Measurements from ENCODE around the gene GPRC5D.

GPRC5D gene

GRCh38 chr12:12952036-12952435, at the start of gene GPRC5D:
Gene GPRC5D (minus strand): TSS chr12:12952170. CDS start chr12:12950384, 1,786 bp downstream.
- in situ Hi-C loops (cut with MboI; ENCODE audit: low sequenced_read_pairs) = no loop called here

DNA sequence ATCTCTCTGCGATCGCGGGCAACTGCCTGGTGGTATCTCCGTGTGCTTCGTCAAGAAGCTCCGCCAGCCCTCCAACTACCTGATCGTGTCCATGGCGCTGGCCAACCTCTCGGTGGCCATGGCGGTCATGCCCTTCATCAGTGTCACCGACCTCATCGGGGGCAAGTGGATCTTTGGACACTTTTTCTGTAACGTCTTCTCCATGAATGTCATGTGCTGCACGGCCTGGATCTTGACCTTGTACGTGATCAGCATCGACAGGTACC, 49.7 kb upstream of the GPRC5D start:
- in situ Hi-C loops (cut with MboI; ENCODE audit: low sequenced_read_pairs) = no loop called here

GRCh38 chr12:13000925-13001774, 49.2 kb upstream of the GPRC5D start:
- in situ Hi-C loops (cut with MboI; ENCODE audit: low sequenced_read_pairs) = no loop called here

- in situ Hi-C loops (cut with MboI; ENCODE audit: low sequenced_read_pairs) = no loop called here
Observed at GRCh38 chr12:13000616-13000924, 48.6 kb upstream of the GPRC5D start.

DNA sequence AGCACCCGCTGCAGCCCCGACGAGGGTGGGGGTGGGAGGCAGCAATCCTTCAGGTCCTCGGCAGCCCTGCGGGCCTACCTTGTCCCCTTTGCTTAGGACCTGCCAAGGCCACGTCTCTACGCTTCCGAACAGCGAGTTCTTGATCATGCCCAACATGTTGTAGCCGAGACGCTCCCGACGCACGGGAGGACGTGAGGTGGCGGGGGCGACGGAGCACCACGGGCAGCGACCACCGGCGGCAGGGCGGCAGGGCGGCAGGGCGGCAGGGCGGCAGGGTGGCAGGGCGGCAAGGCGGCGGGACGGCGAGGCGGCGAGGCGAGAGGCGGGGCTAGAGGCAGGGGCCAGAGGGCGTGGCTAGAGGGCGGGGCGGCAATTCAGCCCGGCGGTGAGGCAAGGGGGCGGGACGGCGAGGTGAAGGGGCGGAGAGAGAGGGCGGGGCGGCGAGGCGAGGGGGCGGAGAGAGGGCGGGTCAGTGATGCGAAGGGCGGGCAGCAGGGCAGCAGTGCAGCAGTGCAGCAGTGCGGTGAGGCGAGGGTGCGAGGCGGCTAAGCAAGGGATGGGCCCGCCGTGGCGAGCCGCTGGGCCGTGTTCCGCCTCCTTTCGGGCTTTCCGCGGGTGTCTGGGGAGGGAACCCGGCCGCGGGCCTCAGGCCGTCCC, 48.1 kb upstream of the GPRC5D start, which contains the start of gene HEBP1:
TSS of gene HEBP1 (minus strand) at position 307 of the 657 bp plus-strand sequence. CDS start at position 156, 151 bp downstream.
- in situ Hi-C loops (cut with MboI; ENCODE audit: low sequenced_read_pairs) = no loop called here

DNA sequence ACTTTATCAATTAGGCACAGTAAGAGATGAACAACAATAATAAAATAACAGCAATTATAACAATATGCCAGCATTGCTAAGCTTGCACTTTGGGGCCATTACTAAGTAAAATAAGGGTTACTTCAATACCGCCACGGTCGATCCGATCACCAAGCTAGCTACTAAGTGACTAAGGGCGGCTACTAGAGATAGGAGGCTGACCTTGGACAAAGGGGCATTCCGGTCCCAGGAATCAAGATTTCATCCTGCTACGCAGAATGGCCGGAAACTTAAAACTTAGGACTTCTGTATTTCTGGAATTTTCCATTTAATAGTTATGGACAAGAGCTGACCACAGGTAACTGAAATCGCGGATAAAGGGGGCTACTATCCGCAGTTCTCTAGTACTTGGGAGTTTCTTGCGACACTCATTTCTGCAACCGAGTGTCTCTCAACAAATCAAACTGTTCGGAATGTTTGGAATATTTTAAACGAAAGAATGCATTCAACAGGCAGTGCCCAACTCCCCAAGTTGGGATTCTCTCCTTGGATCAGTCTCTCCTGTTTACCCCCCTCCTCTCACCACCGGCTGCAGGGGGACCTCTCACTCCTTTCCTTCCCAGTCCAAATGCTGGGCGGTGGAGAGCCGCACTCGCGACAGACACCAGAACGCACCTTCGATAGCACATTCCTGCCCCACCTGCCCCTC, 47.4 kb upstream of the GPRC5D start:
- in situ Hi-C loops (cut with MboI; ENCODE audit: low sequenced_read_pairs) = no loop called here

DNA sequence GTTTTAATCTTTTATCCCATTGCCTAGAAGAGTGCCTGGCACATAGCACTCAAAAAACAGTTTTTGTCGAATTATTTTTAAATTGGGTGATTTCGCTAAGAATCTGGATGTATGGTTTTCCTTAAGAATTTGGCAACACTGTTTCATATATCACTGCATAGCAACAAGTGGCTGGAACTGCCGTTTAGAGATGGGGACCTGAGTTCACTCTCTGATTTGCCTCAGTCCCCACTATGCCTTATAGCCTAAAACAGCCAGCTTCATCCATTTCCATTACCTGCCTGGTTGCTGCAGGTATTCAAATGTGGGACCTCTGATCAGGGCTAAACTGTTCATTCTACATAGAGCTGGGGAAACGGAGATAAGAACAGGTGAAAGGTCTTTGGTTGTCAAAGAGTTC, 46.3 kb upstream of the GPRC5D start:
- in situ Hi-C loops (cut with MboI; ENCODE audit: low sequenced_read_pairs) = no loop called here

DNA sequence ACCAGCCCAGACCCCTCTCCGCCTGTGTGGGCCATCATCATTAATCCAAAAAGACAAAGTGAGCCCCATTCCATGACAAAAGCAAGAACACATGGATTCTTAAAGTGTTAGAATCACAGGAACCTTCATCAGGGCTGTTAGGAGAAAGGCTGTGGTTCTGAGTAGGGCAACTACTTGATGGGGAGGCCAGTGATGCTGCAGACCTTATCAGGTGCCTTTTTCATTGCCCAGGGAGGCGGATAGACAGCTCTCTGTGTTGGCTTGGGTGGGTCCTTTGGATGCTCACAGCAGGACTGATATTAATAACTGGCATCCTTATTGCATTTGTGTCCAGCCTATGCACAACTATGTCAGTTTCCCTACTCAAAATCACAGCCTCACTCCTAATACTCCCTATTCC, 45.8 kb upstream of the GPRC5D start:
- in situ Hi-C loops (cut with MboI; ENCODE audit: low sequenced_read_pairs) = no loop called here

DNA sequence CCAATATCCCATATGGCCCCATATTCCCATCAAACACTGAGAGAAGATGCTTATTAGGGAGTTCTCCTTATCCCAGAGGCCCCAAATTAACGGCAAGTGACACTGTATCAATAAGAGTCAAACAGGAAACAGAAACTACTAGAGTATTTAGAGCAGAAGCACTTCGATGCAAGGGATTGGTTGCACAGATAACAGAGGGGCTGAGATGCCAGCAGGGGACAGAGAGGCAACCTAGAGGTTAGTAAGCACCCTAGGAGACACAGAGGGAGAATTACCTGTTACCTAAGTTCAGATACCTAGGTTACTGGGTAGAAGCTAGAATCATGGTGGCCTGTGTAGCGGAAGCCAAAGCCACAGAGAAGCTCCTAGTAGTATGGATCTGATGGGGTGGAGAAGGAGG, 45.2 kb upstream of the GPRC5D start:
- in situ Hi-C loops (cut with MboI; ENCODE audit: low sequenced_read_pairs) = no loop called here

DNA sequence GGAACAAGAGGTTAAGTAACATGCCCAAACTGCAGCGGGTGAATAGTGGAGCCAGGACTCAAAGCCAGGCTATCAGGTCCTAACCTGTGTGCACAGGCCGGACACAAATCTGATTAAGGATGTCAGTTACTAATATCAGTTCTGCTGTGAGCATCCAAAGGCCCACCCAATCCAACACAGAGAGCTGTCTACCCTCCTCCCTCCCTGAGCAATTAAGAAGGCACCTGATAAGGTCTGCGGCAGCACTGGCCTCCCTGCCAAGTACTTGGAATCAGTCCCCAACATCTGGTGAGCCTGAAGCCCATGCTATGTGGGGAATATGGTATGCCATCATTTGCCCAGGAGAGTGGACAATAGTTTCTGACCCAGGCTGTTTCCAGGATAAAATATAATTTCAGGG, 44.2 kb upstream of the GPRC5D start:
- in situ Hi-C loops (cut with MboI; ENCODE audit: low sequenced_read_pairs) = no loop called here

GRCh38 chr12:12995088-12995487, 43.1 kb upstream of the GPRC5D start:
- in situ Hi-C loops (cut with MboI; ENCODE audit: low sequenced_read_pairs) = no loop called here

DNA sequence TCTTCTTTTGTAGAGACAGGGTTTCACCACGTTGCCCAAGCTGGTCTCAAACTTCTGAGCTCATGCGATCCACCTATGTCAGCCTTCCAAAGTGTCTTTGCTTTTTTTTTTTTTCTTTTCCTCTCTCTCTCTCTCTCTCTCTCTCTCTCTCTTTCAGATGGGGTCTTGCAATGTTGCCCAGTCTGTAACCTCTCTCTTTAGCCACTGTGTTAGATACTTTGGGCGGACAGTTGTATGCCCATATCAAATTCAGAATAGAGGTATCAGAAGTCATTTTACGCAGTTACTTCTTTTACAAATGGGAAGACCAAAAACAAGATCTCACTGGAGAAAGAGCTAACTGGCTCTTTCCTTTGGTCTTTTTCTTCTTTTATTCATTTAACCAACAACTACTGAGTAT, 41.4 kb upstream of the GPRC5D start:
- in situ Hi-C loops (cut with MboI; ENCODE audit: low sequenced_read_pairs) = no loop called here

- in situ Hi-C loops (cut with MboI; ENCODE audit: low sequenced_read_pairs) = no loop called here
Observed at GRCh38 chr12:12992418-12993130, 40.6 kb upstream of the GPRC5D start.

DNA sequence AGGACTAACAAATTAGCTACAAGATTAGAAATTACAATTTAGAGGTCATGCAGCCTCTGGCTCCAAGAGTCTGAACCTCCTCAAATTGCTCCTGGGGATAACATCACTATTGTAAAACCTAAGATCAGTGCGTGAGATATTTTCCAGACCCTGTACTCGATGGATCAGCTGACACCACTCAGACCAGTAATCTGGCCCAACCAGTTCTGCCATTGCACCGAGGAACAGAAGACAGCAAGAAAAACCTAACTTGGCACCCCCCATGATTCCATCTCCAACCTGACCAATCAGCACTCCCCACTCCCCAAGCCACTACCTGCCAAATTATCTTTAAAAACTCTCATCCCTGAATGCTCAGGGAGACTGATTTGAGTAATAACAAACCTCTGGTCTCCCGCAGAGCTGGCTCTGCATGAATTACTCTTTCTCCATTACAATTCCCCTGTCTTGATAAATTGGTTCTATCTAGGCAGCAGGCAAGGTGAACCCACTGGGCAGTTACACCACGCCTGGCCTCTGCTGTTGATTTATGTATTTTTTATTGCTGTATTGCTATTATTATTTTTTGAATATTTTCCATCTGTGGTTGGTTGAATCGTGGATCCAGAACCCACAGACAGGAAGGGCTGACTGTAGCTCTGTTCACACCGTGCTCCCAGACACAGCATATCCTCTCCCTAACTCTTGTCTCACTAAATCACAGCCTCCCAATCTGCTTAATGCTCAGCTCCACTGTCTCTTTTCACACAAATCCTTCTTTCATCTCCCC, 38.9 kb upstream of the GPRC5D start:
- in situ Hi-C loops (cut with MboI; ENCODE audit: low sequenced_read_pairs) = no loop called here

- in situ Hi-C loops (cut with MboI; ENCODE audit: low sequenced_read_pairs) = no loop called here
Observed at GRCh38 chr12:12987421-12987820, 35.5 kb upstream of the GPRC5D start.

GRCh38 chr12:12986775-12987331, 34.9 kb upstream of the GPRC5D start:
- in situ Hi-C loops (cut with MboI; ENCODE audit: low sequenced_read_pairs) = no loop called here

DNA sequence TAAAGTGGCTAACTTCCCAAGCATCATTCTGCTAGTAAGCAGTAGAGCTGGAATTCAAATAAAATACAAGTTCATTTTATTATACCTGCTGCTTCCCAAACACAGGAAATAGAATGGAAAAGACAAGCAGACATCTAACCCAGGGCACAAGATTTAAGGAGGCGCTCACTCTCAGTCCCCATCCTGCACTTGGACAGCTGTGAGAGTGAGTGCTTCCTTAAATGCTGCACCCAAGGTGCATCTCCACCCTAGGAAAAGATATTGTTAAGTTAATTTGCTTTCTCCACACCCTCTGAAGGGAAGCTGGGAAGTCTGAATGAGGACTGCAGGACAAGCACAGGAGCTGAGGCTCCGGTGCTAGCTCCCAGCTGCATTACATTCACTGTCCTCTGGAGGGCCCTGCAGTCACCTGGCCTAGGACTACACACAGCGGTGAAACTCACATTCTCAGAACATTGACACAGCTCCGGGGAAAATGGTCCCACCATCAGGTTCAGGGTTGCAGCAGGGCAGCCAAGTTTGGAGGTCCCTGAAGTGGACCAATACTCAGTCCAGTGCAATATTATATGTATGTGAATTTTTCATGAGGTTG, 33.9 kb upstream of the GPRC5D start:
- in situ Hi-C loops (cut with MboI; ENCODE audit: low sequenced_read_pairs) = no loop called here

DNA sequence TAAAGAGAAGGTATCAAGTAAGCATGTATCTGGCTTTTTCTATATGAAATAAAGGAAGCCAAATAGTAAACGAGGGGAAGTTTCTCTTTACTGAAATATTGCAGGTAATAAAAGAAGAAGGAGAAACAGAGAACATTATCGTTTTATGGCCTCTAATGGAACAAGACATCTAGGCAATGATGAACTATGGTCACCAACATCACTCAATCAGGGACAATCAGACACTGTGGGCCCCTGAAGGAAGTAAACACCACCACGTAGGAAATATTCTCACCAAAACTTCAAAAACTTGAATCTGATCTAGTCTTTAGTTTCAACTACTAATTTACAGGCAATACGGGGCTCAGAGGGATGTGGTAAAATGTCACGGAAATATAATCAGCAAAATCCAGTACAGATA, 32.2 kb upstream of the GPRC5D start:
- in situ Hi-C loops (cut with MboI; ENCODE audit: low sequenced_read_pairs) = no loop called here

GRCh38 chr12:12983420-12984035, 31.6 kb upstream of the GPRC5D start:
- in situ Hi-C loops (cut with MboI; ENCODE audit: low sequenced_read_pairs) = no loop called here

DNA sequence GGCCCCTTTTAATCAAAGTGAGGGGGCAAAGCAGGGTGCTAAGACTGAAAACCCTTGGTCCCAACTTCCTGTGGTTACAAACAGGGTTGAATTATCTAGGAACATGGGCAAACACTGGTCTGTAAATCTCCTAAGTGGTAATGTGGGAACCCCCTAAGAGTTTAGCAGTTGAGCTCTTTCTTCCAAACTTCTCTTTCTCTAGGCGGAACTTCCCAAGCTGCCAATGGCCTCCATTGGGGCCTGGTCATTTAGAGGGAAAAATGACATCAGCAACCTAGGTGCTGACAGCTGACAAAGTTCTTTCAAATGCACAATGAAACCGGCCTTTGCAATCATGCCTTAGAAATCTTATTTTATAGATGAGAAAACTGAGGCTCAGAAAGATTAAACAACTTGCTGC, 30.4 kb upstream of the GPRC5D start:
- in situ Hi-C loops (cut with MboI; ENCODE audit: low sequenced_read_pairs) = no loop called here
